Uterus (tissue), 2 donors: Measurements from ENCODE around the gene PPM1H.

Experiments
- POLR2A ChIP-seq, 2 donors: fragments of 450-650 bp; IDR thresholded peaks; one replicate each; pipeline ENCODE4 v1.6.1; 2016; ENCODE audit warnings: antibody characterized with exemption in 2 of 2, mild to moderate bottlenecking in 1 of 2, moderate library complexity in 1 of 2
- TF ChIP-seq, protein P1 (sequence below), 4 experiments: fragments of 200-600 bp in 2 of 4; fragments of 450-650 bp in 2 of 4; sonication (generic) in 2 of 4; IDR thresholded peaks; one replicate each; pipeline ENCODE4 v1.5.1; 2016 to 2019; ENCODE audit warnings: antibody characterized with exemption in 4 of 4, mild to moderate bottlenecking in 2 of 4, moderate library complexity in 1 of 4

DNA sequence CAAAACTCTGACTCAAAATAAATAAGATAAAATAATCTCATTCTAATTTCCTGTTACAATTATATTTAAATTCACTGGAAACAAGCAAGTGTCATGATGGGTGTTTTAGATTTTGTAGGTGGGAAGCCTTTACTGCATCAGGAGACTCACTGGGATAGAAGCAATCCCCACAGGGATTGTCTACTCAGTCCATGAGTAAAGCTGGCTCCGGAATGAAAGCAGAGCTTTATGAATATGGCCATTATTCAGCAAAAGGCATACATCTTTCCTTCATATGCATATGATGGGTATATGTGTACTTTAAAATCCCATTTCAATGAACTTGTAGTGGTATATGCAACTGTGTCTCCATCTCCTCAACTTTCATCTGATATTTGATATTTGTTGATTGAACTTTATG, 25.4 kb upstream of the PPM1H start:
- TF ChIP-seq, protein P1, sequence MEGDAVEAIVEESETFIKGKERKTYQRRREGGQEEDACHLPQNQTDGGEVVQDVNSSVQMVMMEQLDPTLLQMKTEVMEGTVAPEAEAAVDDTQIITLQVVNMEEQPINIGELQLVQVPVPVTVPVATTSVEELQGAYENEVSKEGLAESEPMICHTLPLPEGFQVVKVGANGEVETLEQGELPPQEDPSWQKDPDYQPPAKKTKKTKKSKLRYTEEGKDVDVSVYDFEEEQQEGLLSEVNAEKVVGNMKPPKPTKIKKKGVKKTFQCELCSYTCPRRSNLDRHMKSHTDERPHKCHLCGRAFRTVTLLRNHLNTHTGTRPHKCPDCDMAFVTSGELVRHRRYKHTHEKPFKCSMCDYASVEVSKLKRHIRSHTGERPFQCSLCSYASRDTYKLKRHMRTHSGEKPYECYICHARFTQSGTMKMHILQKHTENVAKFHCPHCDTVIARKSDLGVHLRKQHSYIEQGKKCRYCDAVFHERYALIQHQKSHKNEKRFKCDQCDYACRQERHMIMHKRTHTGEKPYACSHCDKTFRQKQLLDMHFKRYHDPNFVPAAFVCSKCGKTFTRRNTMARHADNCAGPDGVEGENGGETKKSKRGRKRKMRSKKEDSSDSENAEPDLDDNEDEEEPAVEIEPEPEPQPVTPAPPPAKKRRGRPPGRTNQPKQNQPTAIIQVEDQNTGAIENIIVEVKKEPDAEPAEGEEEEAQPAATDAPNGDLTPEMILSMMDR (IDR thresholded peaks at IDR 0.05) = no peak
- TF ChIP-seq POLR2A (IDR thresholded peaks at IDR 0.05) = no peak
